Esophagus squamous epithelium (tissue), 4 donors: ENCODE measurements around the gene PRRC2B.

Source experiments
- POLR2A ChIP-seq, 4 donors: fragments of 450-650 bp; IDR thresholded peaks; one replicate each; pipeline ENCODE4 v1.6.1; 2017; ENCODE audit warnings: antibody characterized with exemption in 4 of 4, mild to moderate bottlenecking in 4 of 4, moderate library complexity in 3 of 4
- TF ChIP-seq, protein P1 (sequence below), 6 experiments: fragments of 450-650 bp in 4 of 6; fragments of 200-600 bp in 2 of 6; sonication (generic) in 2 of 6; IDR thresholded peaks; one replicate each; pipeline ENCODE4 v1.5.1; 2016 to 2019; ENCODE audit warnings: antibody characterized with exemption in 6 of 6, mild to moderate bottlenecking in 4 of 6, moderate library complexity in 4 of 6

DNA sequence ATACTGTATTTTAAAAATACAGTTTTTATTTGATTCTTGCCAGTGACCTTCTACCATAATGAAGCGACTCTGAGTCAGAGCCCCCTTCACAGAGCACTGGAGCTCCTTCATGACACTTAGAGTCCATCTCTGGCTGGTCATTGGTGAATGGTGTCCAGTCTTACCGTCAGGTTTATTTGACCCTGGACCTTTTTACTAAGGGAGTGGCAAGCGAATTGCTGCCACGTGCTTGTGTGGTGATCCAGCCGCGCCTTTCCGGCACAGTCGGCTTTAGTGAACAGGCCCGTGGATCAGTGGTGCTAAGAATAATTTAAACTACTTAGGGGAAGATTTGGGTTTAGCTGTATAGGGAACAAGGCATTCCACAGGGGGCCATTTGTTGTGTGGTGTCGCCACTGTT, 48.5 kb downstream of the PRRC2B start:
- TF ChIP-seq, protein P1, sequence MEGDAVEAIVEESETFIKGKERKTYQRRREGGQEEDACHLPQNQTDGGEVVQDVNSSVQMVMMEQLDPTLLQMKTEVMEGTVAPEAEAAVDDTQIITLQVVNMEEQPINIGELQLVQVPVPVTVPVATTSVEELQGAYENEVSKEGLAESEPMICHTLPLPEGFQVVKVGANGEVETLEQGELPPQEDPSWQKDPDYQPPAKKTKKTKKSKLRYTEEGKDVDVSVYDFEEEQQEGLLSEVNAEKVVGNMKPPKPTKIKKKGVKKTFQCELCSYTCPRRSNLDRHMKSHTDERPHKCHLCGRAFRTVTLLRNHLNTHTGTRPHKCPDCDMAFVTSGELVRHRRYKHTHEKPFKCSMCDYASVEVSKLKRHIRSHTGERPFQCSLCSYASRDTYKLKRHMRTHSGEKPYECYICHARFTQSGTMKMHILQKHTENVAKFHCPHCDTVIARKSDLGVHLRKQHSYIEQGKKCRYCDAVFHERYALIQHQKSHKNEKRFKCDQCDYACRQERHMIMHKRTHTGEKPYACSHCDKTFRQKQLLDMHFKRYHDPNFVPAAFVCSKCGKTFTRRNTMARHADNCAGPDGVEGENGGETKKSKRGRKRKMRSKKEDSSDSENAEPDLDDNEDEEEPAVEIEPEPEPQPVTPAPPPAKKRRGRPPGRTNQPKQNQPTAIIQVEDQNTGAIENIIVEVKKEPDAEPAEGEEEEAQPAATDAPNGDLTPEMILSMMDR (IDR thresholded peaks at IDR 0.05) = no peak
- TF ChIP-seq POLR2A (IDR thresholded peaks at IDR 0.05) = no peak
